Bronchial epithelial cell (primary cell): ENCODE data around the gene SHANK2. TPM values are rescaled to one million over a fixed set of nuclear protein-coding genes. Genes with fewer than 3 reads are reported as not detected.

ENCODE experiments used
- DNase-seq: peaks from one replicate; pipeline ENCODE4 v3.0.0-alpha.2; 2010; ENCODE audit warnings: low read depth
- FAIRE-seq: peaks from 2 replicates; lab custom pipeline; 2011; peaks lifted over from hg19 to GRCh38; lab: Jason Lieb, UNC
- H3K27me3 ChIP-seq: 2 replicates; pipeline ENCODE4 v1.5.1; 2011; ENCODE audit warnings: low read length; ENCODE audit not compliant: control insufficient read depth, insufficient read depth
- H3K36me3 ChIP-seq: 2 replicates; pipeline ENCODE4 v1.5.1; 2011; ENCODE audit warnings: low read length; ENCODE audit not compliant: control insufficient read depth, insufficient read depth
- H3K4me3 ChIP-seq: 2 replicates; pipeline ENCODE4 v1.5.1; 2011; ENCODE audit warnings: mild to moderate bottlenecking, low read depth, low read length, control low read depth
- CTCF ChIP-seq: IDR thresholded peaks from 2 replicates; pipeline ENCODE4 v1.5.1; 2011; ENCODE audit warnings: mild to moderate bottlenecking, moderate library complexity, low read length, control low read depth, inconsistent platforms; ENCODE audit not compliant: insufficient read depth, severe bottlenecking
- total RNA-seq: library from RNA; depleted of rRNA; stranded (reverse); fragments of >200 nt; gene quantifications from 2 replicates; pipeline ENCODE4 v1.2.1, GENCODE V29; 2014

The SHANK2 gene
- total RNA-seq, 1 donor from 2014 or later = 6.6 TPM

GRCh38 chr11:71266114-71266833, 13.9 kb upstream of the SHANK2 start:
- peak; percentile 11 for TF ChIP-seq CTCF
- peak; percentile 38 for DNase-seq
- FAIRE-seq = peak; percentile 76
- Histone ChIP-seq H3K27me3 (no peaks in the 10 kb centered on the region), H3K4me3 (no peak overlapping the region), H3K36me3 (no peaks in the 10 kb centered on the region)

DNA sequence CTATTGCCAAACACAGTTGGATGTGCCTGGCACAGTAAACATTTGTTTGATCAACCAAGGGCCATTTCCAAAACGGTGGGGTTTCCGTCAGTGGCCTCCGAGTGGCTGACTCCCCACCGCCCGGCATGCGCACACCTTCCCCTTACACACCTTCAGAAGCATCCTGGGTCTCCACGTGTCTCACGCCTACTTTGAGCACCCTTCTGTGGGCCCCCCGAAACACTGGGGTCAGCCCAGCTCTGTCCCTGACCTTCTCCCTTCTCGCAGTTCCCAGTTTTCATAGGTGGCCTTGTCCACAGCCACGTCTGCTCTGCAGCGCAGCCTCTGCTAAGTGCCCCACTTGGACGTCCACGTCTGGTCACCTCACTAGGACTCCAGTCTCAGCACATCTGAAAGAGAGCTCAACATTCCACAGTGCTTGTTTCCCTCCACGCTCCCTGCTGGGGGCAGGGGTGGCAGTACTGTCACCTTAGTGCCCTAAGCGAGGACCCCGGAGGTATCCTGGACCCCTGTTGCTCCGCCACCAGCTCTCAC, 13.2 kb upstream of the SHANK2 start:
- Histone ChIP-seq H3K27me3 (no peaks in the 10 kb centered on the region), H3K4me3 (no peak overlapping the region), H3K36me3 (no peaks in the 10 kb centered on the region)
- no peak for FAIRE-seq
- TF ChIP-seq CTCF = no peak
- DNase-seq = no peak

GRCh38 chr11:71263386-71263785, 11.0 kb upstream of the SHANK2 start:
- no peaks in the 10 kb centered on the region for H3K27me3 ChIP-seq
- H3K36me3 ChIP-seq = no peaks in the 10 kb centered on the region
- FAIRE-seq = no peak
- DNase-seq = no peak
- no peak overlapping the region for H3K4me3 ChIP-seq
- TF ChIP-seq CTCF = no peak

GRCh38 chr11:71255800-71256479, 3.6 kb upstream of the SHANK2 start:
- no peak for FAIRE-seq
- H3K27me3 ChIP-seq = no peaks in the 10 kb centered on the region
- TF ChIP-seq CTCF = no peak

GRCh38 chr11:71255323-71255722, 2.9 kb upstream of the SHANK2 start:
- DNase-seq (peak; percentile 67), FAIRE-seq (no peak)
- TF ChIP-seq CTCF = no peak
- no peaks in the 10 kb centered on the region for H3K36me3 ChIP-seq
- H3K4me3 ChIP-seq = no peak overlapping the region
- no peaks in the 10 kb centered on the region for H3K27me3 ChIP-seq

More at GRCh38 chr11:71255800-71256479, 3.6 kb upstream of the SHANK2 start:
- Histone ChIP-seq H3K36me3 (no peaks in the 10 kb centered on the region), H3K4me3 (no peak overlapping the region)
- DNase-seq = no peak
